GM21390 (cell line): ENCODE data around the gene TPR.

ENCODE experiments used
- ATAC-seq: cut with Tn5 transposase; IDR thresholded peaks from one replicate; pipeline ENCODE4 v1.9.1; 2021; ENCODE audit not compliant: unreplicated experiment

Gene TPR

GRCh38 chr1:186330758-186331157 lies 44.3 kb downstream of the TPR start:
- ATAC-seq, result no peak

GRCh38 chr1:186327331-186327730 lies 47.7 kb downstream of the TPR start:
- ATAC-seq, result no peak

GRCh38 chr1:186326009-186326408 lies 49.0 kb downstream of the TPR start:
- no peak for ATAC-seq

GRCh38 chr1:186325239-186325638 lies 49.8 kb downstream of the TPR start:
- ATAC-seq, result no peak

- no peak for ATAC-seq
Observed at GRCh38 chr1:186323865-186324264, 51.2 kb downstream of the TPR start.

DNA sequence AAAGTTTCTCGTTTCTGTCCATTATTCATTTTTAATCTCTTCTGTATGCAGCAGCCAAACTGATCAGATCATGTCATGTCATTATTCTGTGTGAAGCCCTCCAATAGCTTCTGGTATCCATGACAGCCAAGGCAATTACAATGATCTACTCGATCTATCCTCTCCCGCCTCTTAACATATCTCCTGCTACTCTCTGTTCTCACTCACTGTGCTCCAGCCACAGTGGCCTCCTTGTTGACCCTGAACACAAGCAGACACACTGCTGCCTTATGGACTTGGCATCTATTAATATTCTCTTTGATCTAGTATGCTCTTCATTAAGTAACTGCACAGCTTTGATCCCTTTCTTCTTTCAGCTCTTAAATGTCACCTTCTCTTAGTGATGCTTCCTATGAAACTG lies 59.5 kb downstream of the TPR start:
- no peak for ATAC-seq

DNA sequence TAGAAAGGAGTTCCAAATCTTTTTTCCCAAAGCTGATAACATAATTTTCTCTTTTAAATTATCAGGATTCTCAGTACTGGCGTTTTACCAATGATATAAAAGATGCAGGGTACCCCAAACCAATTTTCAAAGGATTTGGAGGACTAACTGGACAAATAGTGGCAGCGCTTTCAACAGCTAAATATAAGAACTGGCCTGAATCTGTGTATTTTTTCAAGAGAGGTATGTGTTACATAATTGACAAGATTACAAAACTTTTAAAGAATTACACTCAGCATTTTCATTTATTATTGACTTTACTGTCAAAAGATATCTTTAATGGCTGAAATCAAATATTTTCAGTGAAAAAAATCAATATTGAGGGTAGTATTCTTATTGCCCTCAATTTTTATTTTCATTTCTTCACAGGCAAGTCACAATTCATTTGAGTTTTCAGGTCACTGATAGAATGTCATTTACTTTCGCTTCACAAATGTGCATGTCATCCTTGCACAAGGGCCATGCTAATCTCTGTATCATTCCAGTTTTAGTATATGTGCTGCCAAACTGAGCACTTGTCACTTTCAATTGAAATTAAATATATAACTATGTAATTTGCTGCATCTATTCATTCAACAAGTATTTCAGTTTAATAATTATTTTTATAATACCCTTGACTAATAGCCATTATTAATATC lies 63.5 kb downstream of the TPR start:
- no peak for ATAC-seq

- ATAC-seq, result no peak
Observed at GRCh38 chr1:186310307-186310706, 64.7 kb downstream of the TPR start.

DNA sequence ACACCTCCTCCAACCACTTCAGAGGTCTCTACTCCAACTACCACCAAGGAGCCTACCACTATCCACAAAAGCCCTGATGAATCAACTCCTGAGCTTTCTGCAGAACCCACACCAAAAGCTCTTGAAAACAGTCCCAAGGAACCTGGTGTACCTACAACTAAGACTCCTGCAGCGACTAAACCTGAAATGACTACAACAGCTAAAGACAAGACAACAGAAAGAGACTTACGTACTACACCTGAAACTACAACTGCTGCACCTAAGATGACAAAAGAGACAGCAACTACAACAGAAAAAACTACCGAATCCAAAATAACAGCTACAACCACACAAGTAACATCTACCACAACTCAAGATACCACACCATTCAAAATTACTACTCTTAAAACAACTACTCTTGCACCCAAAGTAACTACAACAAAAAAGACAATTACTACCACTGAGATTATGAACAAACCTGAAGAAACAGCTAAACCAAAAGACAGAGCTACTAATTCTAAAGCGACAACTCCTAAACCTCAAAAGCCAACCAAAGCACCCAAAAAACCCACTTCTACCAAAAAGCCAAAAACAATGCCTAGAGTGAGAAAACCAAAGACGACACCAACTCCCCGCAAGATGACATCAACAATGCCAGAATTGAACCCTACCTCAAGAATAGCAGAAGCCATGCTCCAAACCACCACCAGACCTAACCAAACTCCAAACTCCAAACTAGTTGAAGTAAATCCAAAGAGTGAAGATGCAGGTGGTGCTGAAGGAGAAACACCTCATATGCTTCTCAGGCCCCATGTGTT lies 66.6 kb downstream of the TPR start:
- ATAC-seq, result no peak

DNA sequence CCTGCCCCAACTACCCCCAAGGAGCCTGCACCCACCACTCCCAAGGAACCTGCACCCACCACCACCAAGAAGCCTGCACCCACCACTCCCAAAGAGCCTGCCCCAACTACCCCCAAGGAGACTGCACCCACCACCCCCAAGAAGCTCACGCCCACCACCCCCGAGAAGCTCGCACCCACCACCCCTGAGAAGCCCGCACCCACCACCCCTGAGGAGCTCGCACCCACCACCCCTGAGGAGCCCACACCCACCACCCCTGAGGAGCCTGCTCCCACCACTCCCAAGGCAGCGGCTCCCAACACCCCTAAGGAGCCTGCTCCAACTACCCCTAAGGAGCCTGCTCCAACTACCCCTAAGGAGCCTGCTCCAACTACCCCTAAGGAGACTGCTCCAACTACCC lies 67.6 kb downstream of the TPR start:
- ATAC-seq, result no peak

- no peak for ATAC-seq
Observed at GRCh38 chr1:186306533-186306932, 68.5 kb downstream of the TPR start.

DNA sequence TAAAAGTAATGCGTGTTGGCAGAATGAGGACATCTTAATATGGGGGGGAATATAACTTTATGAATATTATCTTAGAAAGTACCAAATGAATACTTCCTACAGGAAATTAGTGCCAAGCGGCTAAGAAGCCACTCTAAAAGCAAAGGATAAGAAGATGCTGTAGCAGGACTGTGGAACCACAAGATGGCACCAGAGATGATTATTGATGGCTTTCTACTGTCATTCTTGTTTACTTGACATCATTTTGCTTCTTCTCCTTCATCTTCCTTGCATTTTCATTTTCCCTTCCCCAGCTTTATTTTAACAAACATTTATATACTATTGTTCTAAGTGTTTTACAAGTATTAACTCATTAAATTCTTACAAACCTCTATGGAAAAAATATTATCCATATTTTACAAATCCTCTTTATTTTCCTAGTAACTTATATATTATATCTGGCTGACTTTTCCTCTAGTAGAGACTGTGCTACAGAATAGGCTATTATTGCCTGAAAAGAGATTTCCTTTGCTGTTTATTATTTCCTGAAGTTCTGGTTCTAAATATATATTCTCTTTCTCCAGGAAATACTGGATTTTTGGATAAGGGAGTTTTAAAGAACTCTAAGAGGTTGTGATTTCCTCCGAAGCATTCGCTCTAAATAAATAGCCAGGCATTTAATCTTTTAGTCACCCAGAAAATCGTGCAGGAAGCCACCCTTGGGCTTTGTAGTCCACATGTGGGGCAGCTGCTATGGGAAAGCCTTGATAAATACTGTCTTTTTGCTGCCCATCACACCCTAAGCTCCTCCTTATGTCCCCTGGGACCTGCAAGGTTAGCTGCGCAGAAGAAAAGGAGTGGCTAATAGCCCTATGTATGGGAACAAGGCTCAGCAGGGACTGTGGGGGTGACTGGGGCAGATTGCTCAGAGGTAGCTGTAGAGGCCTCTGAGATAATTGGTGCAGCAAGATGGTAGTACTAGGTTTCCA lies 69.8 kb downstream of the TPR start:
- ATAC-seq, result no peak

GRCh38 chr1:186303911-186304310 lies 71.1 kb downstream of the TPR start:
- ATAC-seq, result no peak

GRCh38 chr1:186302381-186302920 lies 72.6 kb downstream of the TPR start:
- ATAC-seq, result no peak

DNA sequence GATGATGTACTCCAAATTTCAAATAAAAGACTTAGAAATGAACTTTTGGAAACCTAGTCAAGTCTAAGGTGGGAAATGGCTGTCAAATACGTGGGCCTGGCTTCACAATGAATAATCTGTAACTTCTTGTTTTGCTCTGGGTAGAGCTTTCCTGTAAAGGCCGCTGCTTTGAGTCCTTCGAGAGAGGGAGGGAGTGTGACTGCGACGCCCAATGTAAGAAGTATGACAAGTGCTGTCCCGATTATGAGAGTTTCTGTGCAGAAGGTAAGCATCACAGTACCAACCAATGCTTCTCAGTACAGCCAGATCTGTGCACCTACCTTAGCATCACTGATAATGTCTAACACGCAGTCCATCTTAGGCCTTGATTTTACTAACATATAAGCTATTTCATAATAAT lies 73.6 kb downstream of the TPR start:
- no peak for ATAC-seq

DNA sequence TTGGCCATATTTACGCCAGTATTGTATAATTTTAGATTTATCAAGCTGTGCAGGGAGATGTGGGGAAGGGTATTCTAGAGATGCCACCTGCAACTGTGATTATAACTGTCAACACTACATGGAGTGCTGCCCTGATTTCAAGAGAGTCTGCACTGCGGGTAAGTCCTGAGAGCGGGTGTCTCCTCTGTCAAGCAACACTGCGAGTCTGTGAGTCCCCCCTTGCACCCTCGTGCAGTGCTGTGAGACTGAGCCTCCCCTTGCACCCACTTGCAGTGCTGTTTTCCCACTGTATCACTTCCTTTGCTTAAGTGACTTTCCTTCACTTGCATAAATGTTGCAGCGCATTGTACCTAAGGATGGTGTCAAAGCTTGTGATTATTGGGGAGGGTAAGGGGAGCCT lies 75.0 kb downstream of the TPR start:
- no peak for ATAC-seq

- no peak for ATAC-seq
Observed at GRCh38 chr1:186299570-186299969, 75.5 kb downstream of the TPR start.

DNA sequence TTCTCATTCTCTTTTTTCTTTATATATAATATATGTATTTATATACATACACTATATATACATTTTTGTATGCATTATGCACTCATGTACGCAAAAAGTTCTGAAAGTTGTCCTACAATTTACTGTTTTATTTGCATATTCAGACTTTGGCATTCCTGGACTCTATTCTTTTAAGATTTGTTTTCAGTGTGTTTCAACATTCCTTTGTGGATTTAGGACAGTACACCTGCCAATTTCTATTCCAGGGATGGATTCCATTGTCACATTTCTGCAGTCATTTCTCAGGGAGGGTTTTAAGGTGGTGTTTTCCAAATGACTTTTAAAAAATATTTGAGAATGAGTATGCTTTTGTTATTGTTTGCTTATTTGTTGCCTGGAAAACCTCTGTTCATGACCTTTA lies 76.2 kb downstream of the TPR start:
- ATAC-seq, result no peak

GRCh38 chr1:186297439-186298045 lies 77.5 kb downstream of the TPR start:
- ATAC-seq, result no peak

DNA sequence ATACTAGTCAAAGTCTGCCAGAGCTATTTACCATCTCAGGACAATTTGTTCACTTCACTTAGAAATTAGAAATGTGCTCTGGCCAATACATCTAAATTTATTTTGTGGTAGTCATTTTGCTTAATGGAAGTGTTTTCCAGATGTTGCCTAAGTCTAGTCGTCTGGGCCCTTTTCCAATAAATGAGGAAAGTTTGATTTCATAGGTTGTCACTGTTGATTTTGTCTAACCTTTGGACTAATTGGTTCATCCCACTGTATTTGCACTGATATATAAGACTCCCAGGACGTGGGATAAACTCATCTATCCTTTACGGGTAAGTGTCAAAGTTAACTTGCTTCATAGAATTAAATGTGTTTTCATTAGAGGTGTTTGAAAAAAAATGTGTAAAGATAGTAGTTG lies 79.1 kb downstream of the TPR start, which contains the start of gene PRG4:
TSS of gene PRG4 (plus strand) at position 300 of the 400 bp plus-strand sequence.
- ATAC-seq, result no peak

DNA sequence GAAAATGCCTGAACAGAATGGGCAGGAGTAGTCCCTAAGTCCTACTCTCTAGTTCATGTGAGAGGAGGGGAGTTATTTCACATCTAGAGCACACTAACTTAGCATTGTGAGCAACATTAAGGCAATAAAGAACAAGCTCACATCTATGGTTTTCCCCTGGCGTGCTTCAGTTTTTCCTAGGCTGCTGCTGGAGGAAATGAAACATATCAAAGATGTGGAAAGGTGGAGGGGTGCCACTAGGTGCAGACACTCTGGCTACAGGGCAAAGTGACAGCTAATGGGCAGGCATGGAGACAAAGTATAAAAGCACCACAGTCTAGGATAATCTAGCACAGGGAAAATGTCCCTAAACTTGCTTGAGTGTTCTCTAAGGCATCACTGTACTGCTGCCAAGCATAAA lies 82.2 kb downstream of the TPR start:
- no peak for ATAC-seq
